Neural progenitor cell (in vitro differentiated cells): ENCODE data around the gene C11orf58.

ENCODE experiments used
- CTCF ChIP-seq: fragments of 200-600 bp; sonication (generic); IDR thresholded peaks from 2 replicates; pipeline ENCODE4 v1.5.1; 2017; ENCODE audit warnings: antibody characterized with exemption, mild to moderate bottlenecking
- EZH2phosphoT487 ChIP-seq: fragments of 200-600 bp; sonication (generic); IDR thresholded peaks from 2 replicates; pipeline ENCODE4 v1.6.1; 2017; ENCODE audit warnings: antibody characterized with exemption

- TF ChIP-seq EZH2phosphoT487 (no peak), CTCF (no peak)
Observed at GRCh38 chr11:16750417-16750816, 12.0 kb downstream of the C11orf58 start.
